Posterior vena cava (tissue), 2 donors: ENCODE measurements around the gene SERPINB7. TPM values are rescaled to one million over a fixed set of nuclear protein-coding genes. Genes with fewer than 3 reads are reported as not detected.

ENCODE experiments used
- DNase-seq: peaks from one replicate; pipeline ENCODE4 v3.0.0-alpha.2; 2020; ENCODE audit warnings: low spot score
- intact Hi-C, 2 donors: fragments of 100-400 bp; cut with DNase I; formaldehyde crosslinking; loops; one replicate each; pipeline versions ENCODE4 v1.14.1 to v1.14.2; 2022 to 2023
- total RNA-seq, 2 donors: library from RNA; stranded (reverse); fragmentation: NEBNext Ultra II Directional; extraction: Animal tissue kit (Norgen Biotek cat#: 25700); gene quantifications; one replicate each; pipeline ENCODE4 v1.2.1, GENCODE V29; 2021
- donor health status: DM: yes; HTN: yes; CAD: no.
- donor health status: DM: yes; HTN: yes; CAD: no.

Gene SERPINB7
- total RNA-seq, 2 donors from 2014 or later: not detected

- DNase-seq: no peak
- intact Hi-C loops: no loop called here
These were observed 8.2 kb downstream of the SERPINB7 start for GRCh38 chr18:63783394-63783793.

- intact Hi-C loops: no loop called here
- DNase-seq: no peak
These were observed 9.7 kb downstream of the SERPINB7 start for GRCh38 chr18:63784787-63785452.

GRCh38 chr18:63787673-63788072 lies 12.5 kb downstream of the SERPINB7 start:
- DNase-seq: no peak
- intact Hi-C loops: no loop called here

- no peak for DNase-seq
- intact Hi-C loops: no loop called here
These were observed 13.4 kb downstream of the SERPINB7 start for GRCh38 chr18:63788447-63789096.

- intact Hi-C loops: no loop called here
- no peak for DNase-seq
These were observed 14.1 kb downstream of the SERPINB7 start for GRCh38 chr18:63789327-63789726.

GRCh38 chr18:63795606-63796005 lies 20.4 kb downstream of the SERPINB7 start:
- no peak for DNase-seq
- intact Hi-C loops: loop anchor here in 1 of 2 donors (10.0 kb wide), 1 partner anchor 1381 kb away; no protein-coding TSS in a partner anchor

- intact Hi-C loops: loop anchor here in 1 of 2 donors (10.0 kb wide), 1 partner anchor 1384 kb away; no protein-coding TSS in a partner anchor
- DNase-seq: no peak
These were observed 24.0 kb downstream of the SERPINB7 start for GRCh38 chr18:63799189-63799588.

GRCh38 chr18:63801343-63801742 lies 26.1 kb downstream of the SERPINB7 start:
- intact Hi-C loops: no loop called here
- no peak for DNase-seq

GRCh38 chr18:63808125-63808524 lies 32.9 kb downstream of the SERPINB7 start:
- intact Hi-C loops: no loop called here

GRCh38 chr18:63817441-63818051 lies 42.3 kb downstream of the SERPINB7 start:
- no peak for DNase-seq
- intact Hi-C loops: no loop called here

More at GRCh38 chr18:63808125-63808524, 32.9 kb downstream of the SERPINB7 start:
- no peak for DNase-seq

GRCh38 chr18:63818212-63818611 lies 43.0 kb downstream of the SERPINB7 start:
- no peak for DNase-seq
- intact Hi-C loops: no loop called here

GRCh38 chr18:63819786-63820185 lies 44.6 kb downstream of the SERPINB7 start:
- intact Hi-C loops: no loop called here
- DNase-seq: no peak

- DNase-seq: no peak
- intact Hi-C loops: no loop called here
These were observed 45.5 kb downstream of the SERPINB7 start for GRCh38 chr18:63820694-63821093.

GRCh38 chr18:63823516-63824219 lies 48.5 kb downstream of the SERPINB7 start:
- intact Hi-C loops: no loop called here

GRCh38 chr18:63824220-63824525 lies 49.0 kb downstream of the SERPINB7 start:
- no peak for DNase-seq
- intact Hi-C loops: no loop called here

More at GRCh38 chr18:63823516-63824219, 48.5 kb downstream of the SERPINB7 start:
- DNase-seq: no peak

GRCh38 chr18:63828120-63828519 lies 52.9 kb downstream of the SERPINB7 start:
- intact Hi-C loops: no loop called here
- no peak for DNase-seq

GRCh38 chr18:63828656-63829055 lies 53.4 kb downstream of the SERPINB7 start:
- intact Hi-C loops: no loop called here
- no peak for DNase-seq

GRCh38 chr18:63829886-63830285 lies 54.7 kb downstream of the SERPINB7 start:
- intact Hi-C loops: no loop called here

GRCh38 chr18:63831080-63831788 lies 56.0 kb downstream of the SERPINB7 start:
- DNase-seq: no peak
- intact Hi-C loops: no loop called here

More at GRCh38 chr18:63829886-63830285, 54.7 kb downstream of the SERPINB7 start:
- no peak for DNase-seq
